Ovary (tissue), 9 donors: Measurements from ENCODE around the gene TSPEAR. TPM values are rescaled to one million over a fixed set of nuclear protein-coding genes. Genes with fewer than 3 reads are reported as not detected.

ENCODE experiments used
- DNase-seq, 5 donors: peaks; one replicate each; pipeline ENCODE4 v3.0.0-alpha.2; 2019 to 2020
- H3K27ac ChIP-seq, 2 donors: fragments of 200-600 bp; one replicate each; pipeline versions ENCODE4 v1.5.1 to v1.8.0; 2019 to 2022
- H3K27me3 ChIP-seq: fragments of 200-600 bp; one replicate; pipeline ENCODE4 v1.8.0; 2022
- H3K36me3 ChIP-seq: fragments of 200-600 bp; sonication (generic); one replicate; pipeline ENCODE4 v1.5.1; 2019
- H3K4me1 ChIP-seq: one replicate; pipeline ENCODE4 v1.8.1; 2013; ENCODE audit warnings: mild to moderate bottlenecking, moderate library complexity; ENCODE audit not compliant: insufficient read depth
- H3K4me3 ChIP-seq: fragments of 200-600 bp; sonication (generic); one replicate; pipeline ENCODE4 v1.5.1; 2017
- H3K9me3 ChIP-seq, 2 donors: fragments of 200-600 bp in 1 of 2; sonication (generic) in 1 of 2; one replicate each; pipeline versions ENCODE4 v1.5.1 to v1.8.1; 2013 to 2019; ENCODE audit warnings: mild to moderate bottlenecking in 1 of 2, moderate library complexity in 1 of 2
- EP300 ChIP-seq: sonication (generic); formaldehyde crosslinking; IDR thresholded peaks from one replicate; pipeline ENCODE4 v1.6.1; 2017; ENCODE audit warnings: antibody characterized with exemption
- POLR2A ChIP-seq: fragments of 450-650 bp; IDR thresholded peaks from one replicate; pipeline ENCODE4 v1.6.1; 2017; ENCODE audit warnings: antibody characterized with exemption, mild to moderate bottlenecking, moderate library complexity
- WGBS, 3 donors: extraction: QIAGEN DNeasy Blood & Tissue Kit in 1 of 3; methylation state at CpG; one replicate each; pipeline versions ENCODE4 v1.1.5 to v1.1.7; 2013 to 2017; 5-methylcytosine and 5-hydroxymethylcytosine counted together
- intact Hi-C, 4 donors: fragments of 100-400 bp; cut with DNase I; formaldehyde crosslinking; loops; one replicate each; pipeline versions ENCODE4 v1.11.0 to v1.15.1; 2022 to 2023
- polyA plus RNA-seq, 2 donors: library from polyadenylated mRNA; stranded (reverse); fragments of 200-250 nt in 1 of 2; fragments of 350-450 nt in 1 of 2; fragmentation: Illumina TruSeq in 1 of 2; extraction: RNeasy Lipid Tissue Mini Kit (QIAGEN cat#74804) in 1 of 2; gene quantifications; one replicate each; pipeline ENCODE4 v1.2.3, GENCODE V29; 2013 to 2014
- total RNA-seq, 7 donors: library from RNA; depleted of rRNA in 2 of 7; stranded (reverse); fragments of >200 nt in 2 of 7; fragmentation: NEBNext Ultra II Directional in 3 of 7; extraction: Animal tissue kit (Norgen Biotek cat#: 25700) in 3 of 7; gene quantifications; one replicate each; pipeline versions ENCODE4 v1.1.0 to v1.2.4, GENCODE V29; 2016 to 2023
- TF ChIP-seq, protein P1 (sequence below), 3 donors: fragments of 450-650 bp in 2 of 3; fragments of 200-600 bp in 1 of 3; IDR thresholded peaks; one replicate each; pipeline versions ENCODE4 v1.5.1 to v1.8.0; 2016 to 2022; ENCODE audit warnings: antibody characterized with exemption in 3 of 3, mild to moderate bottlenecking in 1 of 3
- donor health status: DM: no; HTN: no; CAD: no; lungs with moderate emphysema.
- donor health status: DM: no; HTN: no; CAD: no.
- donor health status: Bipolar disorder and iron deficiency.
- donor health status: DM: yes; HTN: yes; CAD: no.
- donor health status: DM: no; HTN: no; CAD: no.
- donor health status: DM: yes; HTN: yes; CAD: no.

Gene TSPEAR
- total and polyA plus RNA-seq, 9 donors = 0.07 to 0.27 (median 0.11) TPM; not detected in 4

DNA sequence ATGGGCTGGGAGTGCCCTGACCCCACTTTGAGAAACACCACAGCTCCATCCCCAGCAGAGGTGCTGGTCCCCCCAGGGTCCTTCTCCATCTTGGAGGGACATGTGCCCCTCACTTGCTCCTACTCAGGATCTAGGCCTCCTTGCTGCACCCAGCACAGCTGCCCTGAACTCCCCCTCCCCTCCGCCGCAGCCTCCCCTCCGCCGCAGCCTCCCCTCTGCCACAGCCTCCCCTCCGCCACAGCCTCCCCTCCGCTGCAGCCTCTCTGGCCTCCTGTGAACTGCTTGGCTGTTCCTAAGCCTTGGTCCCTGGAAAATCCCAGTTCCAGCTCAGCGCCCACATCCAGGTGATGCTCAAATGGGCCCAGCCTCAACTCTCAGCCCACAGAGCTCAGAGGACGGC lies 15.9 kb upstream of the TSPEAR start:
- no peak overlapping the region for H3K27ac ChIP-seq
- intact Hi-C loops = loop anchor here in 1 of 4 donors (10.0 kb wide), 1 partner anchor 203 kb away; no protein-coding TSS in a partner anchor
- no peaks in the 10 kb centered on the region for H3K9me3 ChIP-seq
- TF ChIP-seq, protein P1, sequence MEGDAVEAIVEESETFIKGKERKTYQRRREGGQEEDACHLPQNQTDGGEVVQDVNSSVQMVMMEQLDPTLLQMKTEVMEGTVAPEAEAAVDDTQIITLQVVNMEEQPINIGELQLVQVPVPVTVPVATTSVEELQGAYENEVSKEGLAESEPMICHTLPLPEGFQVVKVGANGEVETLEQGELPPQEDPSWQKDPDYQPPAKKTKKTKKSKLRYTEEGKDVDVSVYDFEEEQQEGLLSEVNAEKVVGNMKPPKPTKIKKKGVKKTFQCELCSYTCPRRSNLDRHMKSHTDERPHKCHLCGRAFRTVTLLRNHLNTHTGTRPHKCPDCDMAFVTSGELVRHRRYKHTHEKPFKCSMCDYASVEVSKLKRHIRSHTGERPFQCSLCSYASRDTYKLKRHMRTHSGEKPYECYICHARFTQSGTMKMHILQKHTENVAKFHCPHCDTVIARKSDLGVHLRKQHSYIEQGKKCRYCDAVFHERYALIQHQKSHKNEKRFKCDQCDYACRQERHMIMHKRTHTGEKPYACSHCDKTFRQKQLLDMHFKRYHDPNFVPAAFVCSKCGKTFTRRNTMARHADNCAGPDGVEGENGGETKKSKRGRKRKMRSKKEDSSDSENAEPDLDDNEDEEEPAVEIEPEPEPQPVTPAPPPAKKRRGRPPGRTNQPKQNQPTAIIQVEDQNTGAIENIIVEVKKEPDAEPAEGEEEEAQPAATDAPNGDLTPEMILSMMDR (IDR thresholded peaks at IDR 0.05) = no peak
- TF ChIP-seq POLR2A = no peak
- TF ChIP-seq EP300 = no peak
- no peak overlapping the region for H3K4me3 ChIP-seq
- WGBS, 3 donors = 91 to 93% (median 92%) methylated on average over 8 of the region's 8 CpGs
- no peak for DNase-seq
- H3K4me1 ChIP-seq = no peaks in the 10 kb centered on the region
- no peaks in the 10 kb centered on the region for H3K36me3 ChIP-seq
- H3K27me3 ChIP-seq = no peaks in the 10 kb centered on the region

DNA sequence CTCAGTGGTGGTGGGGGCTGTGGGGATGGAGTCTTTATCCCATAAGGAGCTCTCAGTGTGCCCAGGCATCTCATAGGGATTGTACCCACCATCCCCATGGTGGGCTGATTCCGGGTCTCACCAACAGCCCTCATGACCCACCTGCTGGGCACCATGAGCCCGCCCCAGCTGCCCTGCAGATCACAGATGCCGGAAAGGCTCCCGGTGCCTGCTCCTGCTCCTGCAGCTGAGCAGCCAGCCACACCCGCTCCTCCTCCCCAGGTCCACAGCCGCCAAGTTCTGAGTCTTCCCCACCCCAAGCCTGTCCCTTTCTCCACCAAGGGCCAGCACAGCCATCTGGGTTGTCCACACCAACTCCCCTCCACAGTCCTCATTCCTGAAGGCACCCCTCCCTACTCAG lies 15.5 kb upstream of the TSPEAR start:
- Histone ChIP-seq H3K9me3 (no peaks in the 10 kb centered on the region), H3K4me1 (no peaks in the 10 kb centered on the region), H3K27me3 (no peaks in the 10 kb centered on the region), H3K4me3 (no peak overlapping the region), H3K27ac (no peak overlapping the region), H3K36me3 (no peaks in the 10 kb centered on the region)
- no peak for DNase-seq
- WGBS, 3 donors = 71 to 85% (median 79%) methylated on average over 6 of the region's 6 CpGs
- intact Hi-C loops = loop anchor here in 1 of 4 donors (10.0 kb wide), 1 partner anchor 202 kb away; no protein-coding TSS in a partner anchor
- TF ChIP-seq EP300 = no peak
- no peak for TF ChIP-seq POLR2A
- TF ChIP-seq, protein P1 (IDR thresholded peaks at IDR 0.05) = no peak

DNA sequence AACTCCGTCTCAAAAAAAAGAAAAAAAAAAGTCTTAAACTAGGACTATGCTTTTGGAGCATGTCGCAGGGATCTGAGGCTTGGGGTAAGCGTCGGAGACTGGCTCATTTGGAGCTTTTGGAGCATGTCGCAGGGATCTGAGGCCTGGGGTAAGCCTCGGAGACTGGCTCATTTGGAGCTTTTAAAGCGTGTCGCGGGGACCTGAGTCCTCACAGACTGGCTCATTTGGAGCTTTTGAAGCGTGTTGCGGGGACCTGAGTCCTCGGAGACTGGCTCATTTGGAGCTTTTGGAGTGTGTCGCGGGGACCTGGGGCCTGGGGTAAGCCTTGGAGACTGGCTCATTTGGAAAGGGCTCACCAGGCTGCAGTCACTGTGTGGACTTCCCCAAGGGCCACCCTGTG lies 13.6 kb upstream of the TSPEAR start:
- DNase-seq = no peak
- intact Hi-C loops = loop anchor here in 1 of 4 donors (10.0 kb wide), 1 partner anchor 200 kb away; no protein-coding TSS in a partner anchor
- 87 to 91% (median 87%) methylated on average over 14 of the region's 14 CpGs for WGBS, 3 donors
- Histone ChIP-seq H3K27me3 (no peaks in the 10 kb centered on the region), H3K4me3 (no peak overlapping the region), H3K9me3 (no peaks in the 10 kb centered on the region), H3K27ac (no peak overlapping the region), H3K36me3 (no peaks in the 10 kb centered on the region), H3K4me1 (no peaks in the 10 kb centered on the region)
- TF ChIP-seq, protein P1 (IDR thresholded peaks at IDR 0.05) = no peak
- TF ChIP-seq POLR2A (no peak), EP300 (no peak)

DNA sequence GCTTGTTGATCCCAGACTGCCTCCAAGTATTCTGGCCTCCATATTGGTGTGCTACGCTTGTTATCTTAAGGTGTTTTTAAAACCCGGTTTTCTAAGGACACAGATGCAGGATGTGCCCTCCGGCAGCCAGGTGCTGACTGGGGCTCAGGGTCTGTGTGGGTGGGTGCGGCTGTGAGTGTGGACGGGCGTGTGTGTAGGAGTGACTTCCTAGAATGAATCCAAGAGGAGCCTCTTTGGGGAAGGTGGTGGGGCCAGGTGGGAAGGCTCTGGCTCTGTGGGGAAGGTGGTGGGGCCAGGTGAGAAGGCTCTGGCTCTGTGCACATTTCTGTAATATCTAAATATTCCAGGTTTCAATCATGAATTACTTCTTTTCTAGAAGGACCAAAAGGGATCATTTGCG lies 12.8 kb upstream of the TSPEAR start:
- Histone ChIP-seq H3K27me3 (no peaks in the 10 kb centered on the region), H3K36me3 (no peaks in the 10 kb centered on the region), H3K4me1 (no peaks in the 10 kb centered on the region), H3K27ac (no peak overlapping the region), H3K4me3 (no peak overlapping the region), H3K9me3 (no peaks in the 10 kb centered on the region)
- TF ChIP-seq EP300 (no peak), POLR2A (no peak)
- TF ChIP-seq, protein P1 (IDR thresholded peaks at IDR 0.05) = no peak
- WGBS, 3 donors = 59 to 74% (median 74%) methylated on average over 7 of the region's 7 CpGs
- DNase-seq = no peak
- intact Hi-C loops = loop anchor here in 1 of 4 donors (10.0 kb wide), 1 partner anchor 199 kb away; no protein-coding TSS in a partner anchor
